ENCODE results near the gene UBL4B. TPM values are rescaled to one million over a fixed set of nuclear protein-coding genes. Genes with fewer than 3 reads are reported as not detected.

UBL4B gene
- not detected in 2 replicates for total RNA-seq

DNA sequence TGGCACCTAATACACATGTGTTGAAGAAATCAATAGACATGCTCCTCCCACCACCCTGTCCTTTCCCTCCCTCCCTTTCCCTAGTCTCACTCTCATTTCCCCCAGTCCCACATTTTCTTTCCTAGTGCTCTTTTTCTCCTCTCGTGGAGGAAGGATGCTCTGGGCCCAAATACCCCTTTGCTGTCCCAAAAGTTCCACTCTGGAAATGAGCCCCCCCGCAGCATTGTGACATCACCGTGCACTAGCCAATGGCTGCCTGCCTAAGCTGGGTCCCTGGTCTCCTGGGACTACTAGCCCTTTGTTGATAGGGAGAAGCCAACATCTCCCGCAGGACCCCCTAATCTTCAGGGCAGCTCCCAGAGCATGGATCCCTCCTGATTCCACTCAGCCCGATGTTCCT, at the start of gene UBL4B:
Gene UBL4B, plus strand, starts transcription at position 301 of the 400 bp plus-strand sequence. Its CDS starts 92 bp downstream, at position 393.

GRCh38 chr1:110070671-110071242, 41.5 kb upstream of the UBL4B start, which contains the start of gene ALX3:
ALX3 (minus strand) TSS chr1:110070672; CDS start chr1:110070612, 60 bp downstream.

GRCh38 chr1:110150330-110151174, 38.3 kb downstream of the UBL4B start, which contains the start of gene SLC6A17:
SLC6A17 (plus strand) TSS chr1:110150494; CDS start chr1:110166930, 16,436 bp downstream.

Other genes with a start within 250 kb of the UBL4B start
- gene CSF1, start 201.6 kb upstream of the UBL4B start, total RNA-seq = 59.9 and 73.9 TPM in 2 replicates
- gene AHCYL1, start 127.7 kb upstream of the UBL4B start, total RNA-seq = 38.9 and 46.9 TPM in 2 replicates
- 47.1 and 47.4 TPM in 2 replicates for gene STRIP1, start 77.8 kb upstream of the UBL4B start, total RNA-seq
- not detected in 2 replicates for gene ALX3, start 41.8 kb upstream of the UBL4B start, total RNA-seq
- gene SLC6A17, start 38.1 kb downstream of the UBL4B start, total RNA-seq = 0.37 and 1.6 TPM in 2 replicates
- gene KCNC4, start 97.9 kb downstream of the UBL4B start, total RNA-seq = 1.1 TPM in 2 replicates
- gene RBM15, start 226.9 kb downstream of the UBL4B start, total RNA-seq = 24.5 and 37.1 TPM in 2 replicates